Measurements from ENCODE around the gene CHCHD4.

GRCh38 chr3:14150078-14150477 is 25.4 kb upstream of the CHCHD4 start:
- TF ChIP-seq CTCF (IDR thresholded peaks at IDR 0.05) (no peak), EP300 (IDR thresholded peaks at IDR 0.05) (no peak), POLR2AphosphoS5 (IDR thresholded peaks at IDR 0.05) (no peak), POLR2A (IDR thresholded peaks at IDR 0.05) (no peak)
